MM.1S (cell line): Measurements from ENCODE around the gene ATP10B.

Experiments
- DNase-seq: peaks from one replicate; pipeline ENCODE4 v3.0.0-alpha.2; 2015
- H2AFZ ChIP-seq: fragments of 300-600 bp; sonication (generic); 2 replicates; pipeline ENCODE4 v1.6.0; 2016; ENCODE audit warnings: antibody characterized with exemption, low read length
- H3F3A ChIP-seq: fragments of 300-600 bp; sonication (generic); 2 replicates; pipeline ENCODE4 v1.6.1; 2016; ENCODE audit warnings: mild to moderate bottlenecking, antibody characterized with exemption, low read length, moderate library complexity, mixed read lengths; ENCODE audit not compliant: insufficient read depth
- H3K27ac ChIP-seq: fragments of 300-600 bp; sonication (generic); 2 replicates; pipeline ENCODE4 v1.5.1; 2016; ENCODE audit warnings: mild to moderate bottlenecking, low read length
- H3K27me3 ChIP-seq: fragments of 300-600 bp; sonication (generic); replicated peaks from 2 replicates; pipeline ENCODE4 v1.6.0; 2016; ENCODE audit warnings: low read length; ENCODE audit not compliant: insufficient read depth
- H3K36me3 ChIP-seq: fragments of 300-600 bp; sonication (generic); replicated peaks from 2 replicates; pipeline ENCODE4 v1.6.1; 2016; ENCODE audit warnings: mild to moderate bottlenecking, low read length, mixed read lengths; ENCODE audit not compliant: insufficient read depth
- H3K4me1 ChIP-seq: fragments of 300-600 bp; sonication (generic); 2 replicates; pipeline ENCODE4 v1.6.1; 2016; ENCODE audit warnings: low read length, mixed read lengths
- H3K4me2 ChIP-seq: fragments of 300-600 bp; sonication (generic); 2 replicates; pipeline ENCODE4 v1.6.0; 2016; ENCODE audit warnings: low read depth, low read length
- H3K4me3 ChIP-seq: fragments of 300-600 bp; sonication (generic); 2 replicates; pipeline ENCODE4 v1.5.1; 2016; ENCODE audit warnings: low read length, mixed read lengths
- H3K79me2 ChIP-seq: fragments of 300-600 bp; sonication (generic); 2 replicates; pipeline ENCODE4 v1.6.1; 2016; ENCODE audit warnings: mixed run types, low read length, mixed read lengths
- H3K9ac ChIP-seq: fragments of 300-600 bp; sonication (generic); 2 replicates; pipeline ENCODE4 v1.6.1; 2016; ENCODE audit warnings: low read length, mixed read lengths
- H3K9me2 ChIP-seq: fragments of 300-600 bp; sonication (generic); replicated peaks from 2 replicates; pipeline ENCODE4 v1.6.1; 2016; ENCODE audit warnings: mild to moderate bottlenecking, low read length, mixed read lengths; ENCODE audit not compliant: insufficient read depth
- H3K9me3 ChIP-seq: fragments of 300-600 bp; sonication (generic); replicated peaks from 2 replicates; pipeline ENCODE4 v1.6.1; 2016; ENCODE audit warnings: mild to moderate bottlenecking, low read length, mixed read lengths; ENCODE audit not compliant: insufficient read depth
- H4K20me1 ChIP-seq: fragments of 300-600 bp; sonication (generic); 2 replicates; pipeline ENCODE4 v1.6.1; 2016; ENCODE audit warnings: mild to moderate bottlenecking, low read length, moderate library complexity, mixed read lengths; ENCODE audit not compliant: insufficient read depth
- CTCF ChIP-seq: fragments of 300-600 bp; sonication (generic); IDR thresholded peaks from 2 replicates; pipeline ENCODE4 v1.5.1; 2016; ENCODE audit warnings: antibody characterized with exemption, low read length, mixed read lengths
- EZH2 ChIP-seq: fragments of 300-600 bp; sonication (generic); optimal IDR thresholded peaks from 2 replicates; pipeline ENCODE3; 2017; ENCODE audit warnings: low read depth, mild to moderate bottlenecking, antibody characterized with exemption, low read length, mixed read lengths
- EZH2phosphoT487 ChIP-seq: fragments of 300-600 bp; sonication (generic); IDR thresholded peaks from 2 replicates; pipeline ENCODE4 v1.6.1; 2018; ENCODE audit warnings: antibody characterized with exemption, low read length

The ATP10B gene

GRCh38 chr5:160800375-160801275, 51.4 kb downstream of the ATP10B start:
- DNase-seq = no peak
- no peak overlapping the region for H3K4me2 ChIP-seq
- H3K27ac ChIP-seq = no peak overlapping the region
- H3K36me3 ChIP-seq = no peaks in the 10 kb centered on the region
- H3K9me3 ChIP-seq = no peaks in the 10 kb centered on the region
- no peak for TF ChIP-seq EZH2phosphoT487
- TF ChIP-seq EZH2 = no peak
- no peak for TF ChIP-seq CTCF
- H3K27me3 ChIP-seq = no peaks in the 10 kb centered on the region
- no peaks in the 10 kb centered on the region for H3K79me2 ChIP-seq
- H4K20me1 ChIP-seq = no peaks in the 10 kb centered on the region
- H3K4me1 ChIP-seq = peaks cover 12% of the 10 kb centered on the region
- H3K9ac ChIP-seq = no peak overlapping the region
- H3K4me3 ChIP-seq = no peak overlapping the region
- H2AFZ ChIP-seq = no peak overlapping the region
- H3F3A ChIP-seq = no peaks in the 10 kb centered on the region
- H3K9me2 ChIP-seq = no peaks in the 10 kb centered on the region

- peak; percentile 18 for DNase-seq
- no peaks in the 10 kb centered on the region for H3K9me2 ChIP-seq
- no peaks in the 10 kb centered on the region for H4K20me1 ChIP-seq
- no peaks in the 10 kb centered on the region for H3K9me3 ChIP-seq
- H3F3A ChIP-seq = no peaks in the 10 kb centered on the region
- no peaks in the 10 kb centered on the region for H3K27me3 ChIP-seq
- TF ChIP-seq CTCF (no peak), EZH2 (no peak), EZH2phosphoT487 (no peak)
- H3K9ac ChIP-seq = no peak overlapping the region
- no peak overlapping the region for H3K4me3 ChIP-seq
- H3K36me3 ChIP-seq = no peaks in the 10 kb centered on the region
- H3K27ac ChIP-seq = peak overlapping the region; percentile 26; the same call in 1 of the 2 replicates
- no peak overlapping the region for H3K4me2 ChIP-seq
- H3K4me1 ChIP-seq = peaks cover 12% of the 10 kb centered on the region
- H3K79me2 ChIP-seq = no peaks in the 10 kb centered on the region
- no peak overlapping the region for H2AFZ ChIP-seq
Measured at GRCh38 chr5:160799184-160799583, 52.8 kb downstream of the ATP10B start.

GRCh38 chr5:160797020-160797419, 55.0 kb downstream of the ATP10B start:
- H3K4me2 ChIP-seq = no peak overlapping the region
- no peaks in the 10 kb centered on the region for H3K9me2 ChIP-seq
- no peak overlapping the region for H3K27ac ChIP-seq
- H3K79me2 ChIP-seq = no peaks in the 10 kb centered on the region
- no peaks in the 10 kb centered on the region for H3K9me3 ChIP-seq
- no peaks in the 10 kb centered on the region for H3F3A ChIP-seq
- H3K36me3 ChIP-seq = no peaks in the 10 kb centered on the region
- DNase-seq = no peak
- no peak overlapping the region for H3K9ac ChIP-seq
- no peak overlapping the region for H2AFZ ChIP-seq
- H3K4me3 ChIP-seq = no peak overlapping the region
- peaks cover 12% of the 10 kb centered on the region for H3K4me1 ChIP-seq
- TF ChIP-seq CTCF (no peak), EZH2 (no peak), EZH2phosphoT487 (no peak)
- no peaks in the 10 kb centered on the region for H3K27me3 ChIP-seq
- H4K20me1 ChIP-seq = no peaks in the 10 kb centered on the region
